ENCODE measurements around the gene RAET1E. TPM values are rescaled to one million over a fixed set of nuclear protein-coding genes. Genes with fewer than 3 reads are reported as not detected.
"Not testable (repeated sequence)": the region's sequence is repeated elsewhere in the genome, so short reads cannot be mapped to it uniquely, and the experiment has no call there.

Gene RAET1E
- total RNA-seq, 1 experiment from 2014 or later = not detected

- DNase-seq (ENCODE audit: low spot score) = no peak
- in situ Hi-C loops (cut with HindIII; ENCODE audit: low sequenced_read_pairs) = no loop called here
These were observed 28.5 kb downstream of the RAET1E start for GRCh38 chr6:149869275-149869892.

GRCh38 chr6:149867876-149868640, 29.9 kb downstream of the RAET1E start:
- in situ Hi-C loops (cut with HindIII; ENCODE audit: low sequenced_read_pairs) = no loop called here
- no peak for DNase-seq (ENCODE audit: low spot score)

- peak; percentile 87 for DNase-seq (ENCODE audit: low spot score)
- in situ Hi-C loops (cut with HindIII; ENCODE audit: low sequenced_read_pairs) = no loop called here
These were observed 33.1 kb downstream of the RAET1E start for GRCh38 chr6:149864578-149865535.

GRCh38 chr6:149863698-149864577, 34.0 kb downstream of the RAET1E start, which contains the start of gene LRP11:
TSS of gene LRP11 (minus strand) at chr6:149864359. CDS start at chr6:149864020, 339 bp downstream.
- peak; percentile 86 for DNase-seq (ENCODE audit: low spot score)
- in situ Hi-C loops (cut with HindIII; ENCODE audit: low sequenced_read_pairs) = no loop called here

GRCh38 chr6:149862922-149863697, 34.8 kb downstream of the RAET1E start:
- peak; percentile 67 for DNase-seq (ENCODE audit: low spot score)

GRCh38 chr6:149862424-149862738, 35.5 kb downstream of the RAET1E start:
- DNase-seq (ENCODE audit: low spot score); in situ Hi-C loops (cut with HindIII; ENCODE audit: low sequenced_read_pairs): not testable (repeated sequence)

More at GRCh38 chr6:149862922-149863697, 34.8 kb downstream of the RAET1E start:
- in situ Hi-C loops (cut with HindIII; ENCODE audit: low sequenced_read_pairs) = no loop called here

GRCh38 chr6:149861603-149862423, 36.1 kb downstream of the RAET1E start:
- DNase-seq (ENCODE audit: low spot score) = no peak
- in situ Hi-C loops (cut with HindIII; ENCODE audit: low sequenced_read_pairs) = no loop called here

GRCh38 chr6:149860834-149861602, 36.9 kb downstream of the RAET1E start:
- no peak for DNase-seq (ENCODE audit: low spot score)
- in situ Hi-C loops (cut with HindIII; ENCODE audit: low sequenced_read_pairs) = no loop called here

- in situ Hi-C loops (cut with HindIII; ENCODE audit: low sequenced_read_pairs) = no loop called here
- DNase-seq (ENCODE audit: low spot score) = no peak
These were observed 37.4 kb downstream of the RAET1E start for GRCh38 chr6:149860513-149860833.

- no peak for DNase-seq (ENCODE audit: low spot score)
- in situ Hi-C loops (cut with HindIII; ENCODE audit: low sequenced_read_pairs) = no loop called here
These were observed 38.0 kb downstream of the RAET1E start for GRCh38 chr6:149859938-149860337.

GRCh38 chr6:149859368-149859767, 38.5 kb downstream of the RAET1E start:
- no peak for DNase-seq (ENCODE audit: low spot score)
- in situ Hi-C loops (cut with HindIII; ENCODE audit: low sequenced_read_pairs) = no loop called here

GRCh38 chr6:149857541-149857940, 40.4 kb downstream of the RAET1E start:
- in situ Hi-C loops (cut with HindIII; ENCODE audit: low sequenced_read_pairs) = no loop called here
- no peak for DNase-seq (ENCODE audit: low spot score)

- in situ Hi-C loops (cut with HindIII; ENCODE audit: low sequenced_read_pairs) = no loop called here
- no peak for DNase-seq (ENCODE audit: low spot score)
These were observed 41.5 kb downstream of the RAET1E start for GRCh38 chr6:149856256-149856994.

- in situ Hi-C loops (cut with HindIII; ENCODE audit: low sequenced_read_pairs) = no loop called here
- no peak for DNase-seq (ENCODE audit: low spot score)
These were observed 42.2 kb downstream of the RAET1E start for GRCh38 chr6:149855741-149856140.

GRCh38 chr6:149855040-149855654, 42.8 kb downstream of the RAET1E start:
- in situ Hi-C loops (cut with HindIII; ENCODE audit: low sequenced_read_pairs) = no loop called here
- DNase-seq (ENCODE audit: low spot score) = no peak

GRCh38 chr6:149854532-149854931, 43.4 kb downstream of the RAET1E start:
- in situ Hi-C loops (cut with HindIII; ENCODE audit: low sequenced_read_pairs) = no loop called here

More at GRCh38 chr6:149854532-149854931, 43.4 kb downstream of the RAET1E start:
- no peak for DNase-seq (ENCODE audit: low spot score)
